A549 (cell line): ENCODE results near the gene TDRD12. TPM values are rescaled to one million over a fixed set of nuclear protein-coding genes. Genes with fewer than 3 reads are reported as not detected.

Experiments
- ATAC-seq, 2 experiments: fragments of 200-7000 bp in 1 of 2; fragments of >200 bp in 1 of 2; cut with Nextera tagmentation in 1 of 2; cut with Tn5 transposase in 1 of 2; 3 replicates each; pipeline versions ENCODE4 v1.8.0 to v1.9.1; 2018 to 2020; ENCODE audit warnings: mild to moderate bottlenecking in 1 of 2, moderate library complexity in 1 of 2
- CTCF ChIA-PET: fragments of 300-600 bp; sonication (Branson Sonifier 250); formaldehyde crosslinking; extraction: SDS; loops from one replicate; lab custom pipeline; 2021; ENCODE audit warnings: antibody characterized with exemption, inconsistent platforms; lab: Yijun Ruan, JAX
- POLR2A ChIA-PET: fragments of 350-600 bp; formaldehyde crosslinking; extraction: SDS; loops from one replicate; lab custom pipeline; 2021; ENCODE audit warnings: antibody characterized with exemption, inconsistent platforms; lab: Yijun Ruan, JAX
- DNase-seq, 2 experiments: peaks; one replicate each; pipeline versions ENCODE4 v3.0.0 to v3.0.0-alpha.2; 2011 to 2016; ENCODE audit warnings: low read depth in 1 of 2, low spot score in 1 of 2
- FAIRE-seq: peaks from 2 replicates; lab custom pipeline; 2011; peaks lifted over from hg19 to GRCh38; lab: Jason Lieb, UNC
- H3K27ac ChIP-seq, 2 experiments: fragments of >200 bp; sonication (Bioruptor Twin); formaldehyde crosslinking; 3 replicates each; pipeline ENCODE4 v1.5.1; 2016 to 2017
- H3K4me1 ChIP-seq: fragments of >200 bp; sonication (Bioruptor Twin); formaldehyde crosslinking; 3 replicates; pipeline ENCODE4 v1.6.1; 2016
- H3K4me2 ChIP-seq: fragments of >200 bp; sonication (Bioruptor Twin); formaldehyde crosslinking; 3 replicates; pipeline ENCODE4 v1.6.1; 2016
- H3K4me3 ChIP-seq: fragments of >200 bp; sonication (Bioruptor Twin); formaldehyde crosslinking; 3 replicates; pipeline ENCODE4 v1.5.1; 2016
- H3K9me3 ChIP-seq: fragments of >200 bp; sonication (Bioruptor Twin); formaldehyde crosslinking; 3 replicates; pipeline ENCODE4 v1.6.1; 2016
- CBX2 ChIP-seq: fragments of 200-600 bp; sonication (generic); IDR thresholded peaks from 2 replicates; pipeline ENCODE4 v1.6.1; 2016; ENCODE audit warnings: low read depth, mild to moderate bottlenecking, borderline replicate concordance
- CHD4 ChIP-seq: fragments of 200-600 bp; sonication (generic); IDR thresholded peaks from 2 replicates; pipeline ENCODE4 v1.6.1; 2016; ENCODE audit warnings: antibody characterized with exemption, mild to moderate bottlenecking, borderline replicate concordance
- CTCF ChIP-seq: fragments of >200 bp; sonication (Bioruptor Twin); formaldehyde crosslinking; IDR thresholded peaks from 3 replicates; pipeline ENCODE4 v1.5.1; 2016
- EHF ChIP-seq: fragments of 250-450 bp; sonication (Bioruptor Pico); IDR thresholded peaks from 2 replicates; pipeline ENCODE4 v1.5.0; 2020; ENCODE audit warnings: mild to moderate bottlenecking
- ELK1 ChIP-seq: fragments of 150-350 bp; IDR thresholded peaks from 2 replicates; pipeline ENCODE4 v1.6.1; 2014; ENCODE audit warnings: low read depth, mild to moderate bottlenecking, low read length
- FOSB ChIP-seq: fragments of 250-450 bp; sonication (Bioruptor Pico); IDR thresholded peaks from 2 replicates; pipeline ENCODE4 v1.5.0; 2020; ENCODE audit warnings: mild to moderate bottlenecking, moderate library complexity
- FOSL2 ChIP-seq, 2 experiments: fragments of 450-650 bp in 1 of 2; fragments of >200 bp in 1 of 2; sonication (Bioruptor Twin) in 1 of 2; formaldehyde crosslinking; IDR thresholded peaks; 2 replicates each; pipeline versions ENCODE4 v1.5.0 to v1.6.1; 2016 to 2020; ENCODE audit warnings: mild to moderate bottlenecking in 1 of 2, moderate library complexity in 1 of 2
- GATA3 ChIP-seq: IDR thresholded peaks from 2 replicates; pipeline ENCODE4 v1.6.1; 2012; ENCODE audit warnings: borderline replicate concordance
- HOXB13 ChIP-seq: fragments of 250-450 bp; sonication (Bioruptor Pico); IDR thresholded peaks from 2 replicates; pipeline ENCODE4 v1.5.0; 2020; ENCODE audit warnings: low read depth, mild to moderate bottlenecking, moderate library complexity
- HOXB5 ChIP-seq: fragments of 250-450 bp; sonication (Bioruptor Pico); IDR thresholded peaks from 2 replicates; pipeline ENCODE4 v1.5.0; 2020; ENCODE audit warnings: mild to moderate bottlenecking, moderate library complexity
- JUN ChIP-seq, 2 experiments: fragments of >200 bp; sonication (Bioruptor Twin); formaldehyde crosslinking; IDR thresholded peaks; 2 replicates in 1 of 2; 3 replicates in 1 of 2; pipeline ENCODE4 v1.6.1; 2016 to 2017
- JUNB ChIP-seq: fragments of >200 bp; sonication (Bioruptor Twin); formaldehyde crosslinking; IDR thresholded peaks from 2 replicates; pipeline ENCODE4 v1.6.1; 2016
- KDM1A ChIP-seq: fragments of 200-600 bp; sonication (generic); IDR thresholded peaks from 2 replicates; pipeline ENCODE4 v1.6.1; 2016; ENCODE audit warnings: low read depth, mild to moderate bottlenecking
- KDM5A ChIP-seq: fragments of 200-600 bp; sonication (generic); IDR thresholded peaks from 2 replicates; pipeline ENCODE4 v1.6.1; 2016; ENCODE audit warnings: antibody characterized with exemption, mild to moderate bottlenecking
- MAFK ChIP-seq: fragments of 450-650 bp; IDR thresholded peaks from 2 replicates; pipeline ENCODE4 v1.6.1; 2014; ENCODE audit not compliant: partially characterized antibody
- MAX ChIP-seq: IDR thresholded peaks from 2 replicates; pipeline ENCODE4 v1.6.1; 2012
- MYC ChIP-seq: IDR thresholded peaks from 2 replicates; pipeline ENCODE4 v1.6.1; 2012; ENCODE audit warnings: mild to moderate bottlenecking, inconsistent platforms, low read length, improper control_type of control experiment, borderline replicate concordance
- NR3C1 ChIP-seq: fragments of >200 bp; sonication (Bioruptor Twin); formaldehyde crosslinking; IDR thresholded peaks from 3 replicates; pipeline ENCODE4 v1.6.1; 2017
- PBX3 ChIP-seq: IDR thresholded peaks from 2 replicates; pipeline ENCODE4 v1.6.1; 2012
- POLR2AphosphoS2 ChIP-seq: conservative IDR thresholded peaks from 2 replicates; pipeline ENCODE4 v1.6.1; 2012; ENCODE audit warnings: low read length, improper control_type of control experiment, inconsistent platforms
- RCOR1 ChIP-seq: fragments of 150-350 bp; IDR thresholded peaks from 2 replicates; pipeline ENCODE4 v1.6.1; 2014; ENCODE audit warnings: antibody characterized with exemption, low read length, low read depth
- RNF2 ChIP-seq: fragments of 200-600 bp; sonication (generic); IDR thresholded peaks from 2 replicates; pipeline ENCODE4 v1.6.1; 2016; ENCODE audit warnings: low read depth, mild to moderate bottlenecking, antibody characterized with exemption, moderate library complexity, borderline replicate concordance
- SMC3 ChIP-seq: fragments of >200 bp; sonication (Bioruptor Twin); formaldehyde crosslinking; IDR thresholded peaks from 3 replicates; pipeline ENCODE4 v1.6.1; 2018; ENCODE audit warnings: inconsistent platforms
- TP53 ChIP-seq: fragments of 250-450 bp; sonication (Bioruptor Pico); IDR thresholded peaks from 2 replicates; pipeline ENCODE4 v1.5.0; 2021; ENCODE audit warnings: mild to moderate bottlenecking, moderate library complexity
- USF2 ChIP-seq: fragments of 450-650 bp; IDR thresholded peaks from 2 replicates; pipeline ENCODE4 v1.6.1; 2014; ENCODE audit warnings: antibody characterized with exemption
- ZC3H11A ChIP-seq: fragments of 450-650 bp; IDR thresholded peaks from 2 replicates; pipeline ENCODE4 v1.6.1; 2014; ENCODE audit warnings: antibody characterized with exemption, mild to moderate bottlenecking
- ZFP36 ChIP-seq: fragments of 450-650 bp; IDR thresholded peaks from 2 replicates; pipeline ENCODE4 v1.6.1; 2014; ENCODE audit warnings: borderline replicate concordance; ENCODE audit not compliant: partially characterized antibody
- ZNF302 ChIP-seq: fragments of 250-450 bp; sonication (Bioruptor Pico); IDR thresholded peaks from 2 replicates; pipeline ENCODE4 v1.9.0; 2021; ENCODE audit warnings: inconsistent platforms, mild to moderate bottlenecking, moderate library complexity
- WGBS: methylation state at CpG from one replicate; pipeline ENCODE4 v1.1.6; 2017; ENCODE audit errors: missing lambda C conversion rate; 5-methylcytosine and 5-hydroxymethylcytosine counted together
- polyA plus RNA-seq, 4 experiments: library from polyadenylated mRNA; depleted of rRNA in 3 of 4; stranded (reverse); fragments of >200 nt; fragmentation: RNase III in 1 of 4; extraction: RNeasy Plus Mini Kit Qiagen cat#74134 plus additional on column Dnase treatment in 1 of 4; gene quantifications; 2 replicates in 3 of 4; 3 replicates in 1 of 4; pipeline ENCODE4 v1.2.3, GENCODE V29; 2011 to 2017

The TDRD12 gene
- polyA plus RNA-seq, 2 of the 4 experiments (the other 2 are of a cell fraction): 0.19 to 0.53 TPM

GRCh38 chr19:32864318-32865007, 144.9 kb downstream of the TDRD12 start:
- Histone ChIP-seq H3K27ac (no peak overlapping the region), H3K4me1 (no peaks in the 10 kb centered on the region), H3K4me3 (no peak overlapping the region), H3K9me3 (no peaks in the 10 kb centered on the region), H3K4me2 (no peak overlapping the region)
- POLR2A ChIA-PET: no interaction called here
- FAIRE-seq (no peak), DNase-seq (no peak), ATAC-seq (no peak)
- CTCF ChIA-PET: interaction anchor here (0.6 to 1.5 kb wide), 4 partner anchors 9 to 92 kb away, joined by 3 to 6 read pairs (median 4); no protein-coding TSS in a partner anchor
- TF ChIP-seq RCOR1: no peak
- TF ChIP-seq JUN (IDR thresholded peaks at IDR 0.05): no peak
- no peak for TF ChIP-seq GATA3
- no peak for TF ChIP-seq HOXB13
- no peak for TF ChIP-seq ZNF302 (CRISPR knock-in tag)
- no peak for TF ChIP-seq ELK1
- no peak for TF ChIP-seq MYC
- no peak for TF ChIP-seq ZC3H11A
- no peak for TF ChIP-seq CTCF
- TF ChIP-seq RNF2: no peak
- no peak for TF ChIP-seq NR3C1
- no peak for TF ChIP-seq ZFP36
- TF ChIP-seq EHF: no peak
- TF ChIP-seq TP53 (CRISPR knock-in tag): no peak
- TF ChIP-seq PBX3: no peak
- TF ChIP-seq USF2: no peak
- no peak for TF ChIP-seq JUNB
- TF ChIP-seq MAX: no peak
- no peak for TF ChIP-seq POLR2AphosphoS2
- no peak for TF ChIP-seq CBX2
- WGBS: 80% methylated on average over 35 of the region's 35 CpGs

- TF ChIP-seq KDM1A (no peak), KDM5A (no peak), FOSL2 (IDR thresholded peaks at IDR 0.05) (no peak), FOSL2 (CRISPR knock-in tag; IDR thresholded peaks at IDR 0.05) (no peak), CHD4 (no peak), MAX (no peak), JUNB (no peak), FOSB (CRISPR knock-in tag) (no peak), HOXB13 (no peak), RCOR1 (no peak), MAFK (no peak), HOXB5 (CRISPR knock-in tag) (no peak), SMC3 (no peak)
- ChIA-PET POLR2A (no interaction called here), CTCF (interaction anchor here (1.1 to 1.6 kb wide), 4 partner anchors 10 to 265 kb away, joined by 3 to 5 read pairs (median 4); no protein-coding TSS in a partner anchor)
- no peak for FAIRE-seq
- H3K4me3 ChIP-seq: no peak overlapping the region
- no peaks in the 10 kb centered on the region for H3K9me3 ChIP-seq
- H3K4me2 ChIP-seq: no peak overlapping the region
- no peaks in the 10 kb centered on the region for H3K4me1 ChIP-seq
- ATAC-seq: no peak
- no peak for DNase-seq
- H3K27ac ChIP-seq: no peak overlapping the region
- 51% methylated on average over 6 of the region's 6 CpGs for WGBS
Measured at GRCh38 chr19:32865326-32865725, 145.8 kb downstream of the TDRD12 start.
